ENCODE results near the gene NAP1L3.

NAP1L3 gene

DNA sequence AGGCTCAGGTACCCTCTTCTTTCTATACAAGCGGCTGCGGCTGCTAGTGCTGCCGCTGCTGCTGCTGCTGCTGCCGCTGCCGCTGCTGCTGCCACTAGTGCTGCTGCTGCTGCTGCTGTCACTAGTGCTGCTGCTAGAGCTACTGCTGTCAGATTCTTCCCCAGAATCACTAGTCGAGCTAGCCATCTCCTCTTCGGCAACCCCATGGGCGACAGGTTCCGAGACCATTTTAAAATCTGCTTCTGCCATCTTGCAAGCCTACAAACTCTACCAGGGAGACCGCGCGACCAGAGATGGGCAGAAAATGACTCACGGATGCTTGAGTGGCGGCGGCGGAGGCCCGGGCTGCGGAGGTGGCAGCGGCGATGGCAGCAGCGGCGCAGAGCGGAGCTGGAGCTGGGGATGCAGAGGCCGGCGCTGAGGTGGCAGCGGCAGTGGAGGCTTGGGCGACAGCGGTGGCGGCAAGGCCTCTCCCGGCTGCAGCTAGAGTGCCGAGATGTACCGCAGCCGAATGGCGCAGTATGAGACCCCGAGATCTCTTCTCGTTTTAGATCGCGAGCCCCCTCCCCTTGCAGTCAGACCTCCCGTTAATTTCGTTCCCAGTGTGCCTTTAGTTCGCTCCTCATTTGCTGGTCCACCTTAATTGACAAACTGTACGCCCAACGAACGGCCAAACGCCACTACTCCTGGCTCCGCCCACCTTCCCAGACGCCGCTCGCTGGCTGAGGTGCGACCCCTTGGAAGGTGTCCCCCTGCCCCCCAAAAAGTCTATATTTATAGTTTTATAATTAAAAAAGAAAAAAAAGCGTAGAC lies at the start of gene NAP1L3:
TSS of gene NAP1L3 (minus strand) at position 523 of the 813 bp plus-strand sequence. CDS start at position 249, 274 bp downstream.
- H3K4me1 ChIP-seq (ENCODE audit: insufficient read depth, poor library complexity, severe bottlenecking): no peaks in the 10 kb centered on the region
- H3K27me3 ChIP-seq (ENCODE audit: insufficient read depth, poor library complexity, severe bottlenecking): peaks cover 5% of the 10 kb centered on the region
- TF ChIP-seq, protein P1, sequence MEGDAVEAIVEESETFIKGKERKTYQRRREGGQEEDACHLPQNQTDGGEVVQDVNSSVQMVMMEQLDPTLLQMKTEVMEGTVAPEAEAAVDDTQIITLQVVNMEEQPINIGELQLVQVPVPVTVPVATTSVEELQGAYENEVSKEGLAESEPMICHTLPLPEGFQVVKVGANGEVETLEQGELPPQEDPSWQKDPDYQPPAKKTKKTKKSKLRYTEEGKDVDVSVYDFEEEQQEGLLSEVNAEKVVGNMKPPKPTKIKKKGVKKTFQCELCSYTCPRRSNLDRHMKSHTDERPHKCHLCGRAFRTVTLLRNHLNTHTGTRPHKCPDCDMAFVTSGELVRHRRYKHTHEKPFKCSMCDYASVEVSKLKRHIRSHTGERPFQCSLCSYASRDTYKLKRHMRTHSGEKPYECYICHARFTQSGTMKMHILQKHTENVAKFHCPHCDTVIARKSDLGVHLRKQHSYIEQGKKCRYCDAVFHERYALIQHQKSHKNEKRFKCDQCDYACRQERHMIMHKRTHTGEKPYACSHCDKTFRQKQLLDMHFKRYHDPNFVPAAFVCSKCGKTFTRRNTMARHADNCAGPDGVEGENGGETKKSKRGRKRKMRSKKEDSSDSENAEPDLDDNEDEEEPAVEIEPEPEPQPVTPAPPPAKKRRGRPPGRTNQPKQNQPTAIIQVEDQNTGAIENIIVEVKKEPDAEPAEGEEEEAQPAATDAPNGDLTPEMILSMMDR (IDR thresholded peaks at IDR 0.05; ENCODE audit: poor library complexity, severe bottlenecking): no peak
- DNase-seq (ENCODE audit: low spot score) (no peak), ATAC-seq (ENCODE audit: low read depth) (peak; percentile 61)
- H3K9me3 ChIP-seq (ENCODE audit: severe bottlenecking): no peaks in the 10 kb centered on the region
- peak within 1 kb of the TSS; percentile 25 for H3K4me3 ChIP-seq (ENCODE audit: severe bottlenecking)
- H3K36me3 ChIP-seq (ENCODE audit: low read depth): no peaks in the 10 kb centered on the region
- no peak within 1 kb of the TSS for H3K27ac ChIP-seq (ENCODE audit: poor library complexity, severe bottlenecking)

- DNase-seq (ENCODE audit: low spot score) (no peak), ATAC-seq (ENCODE audit: low read depth) (no peak)
- Histone ChIP-seq H3K27ac (ENCODE audit: poor library complexity, severe bottlenecking) (no peak overlapping the region), H3K4me3 (ENCODE audit: severe bottlenecking) (no peak overlapping the region), H3K27me3 (ENCODE audit: insufficient read depth, poor library complexity, severe bottlenecking) (no peaks in the 10 kb centered on the region), H3K4me1 (ENCODE audit: insufficient read depth, poor library complexity, severe bottlenecking) (no peaks in the 10 kb centered on the region), H3K36me3 (ENCODE audit: low read depth) (no peaks in the 10 kb centered on the region), H3K9me3 (ENCODE audit: severe bottlenecking) (no peaks in the 10 kb centered on the region)
- TF ChIP-seq, protein P1 (IDR thresholded peaks at IDR 0.05; ENCODE audit: poor library complexity, severe bottlenecking): no peak
Observed at GRCh38 chrX:93711076-93711475, 37.7 kb upstream of the NAP1L3 start.

DNA sequence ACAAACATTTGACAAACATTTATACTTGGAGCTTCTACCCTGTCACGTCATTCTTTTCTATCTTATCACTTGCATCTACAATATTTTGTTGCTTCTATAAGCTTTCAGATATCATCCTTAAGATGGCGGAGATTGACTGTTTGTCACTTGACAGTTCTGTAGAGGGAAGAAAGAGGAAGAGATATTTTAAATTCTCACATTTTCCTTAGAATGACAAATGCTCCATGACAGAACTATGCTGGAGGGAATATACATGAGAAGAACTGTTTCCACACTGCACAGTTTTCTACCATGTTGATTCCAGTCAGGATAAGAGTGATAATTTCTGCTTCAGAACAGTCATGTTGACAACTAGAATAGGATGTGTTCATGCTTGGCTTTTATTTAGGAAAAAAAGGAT lies 30.3 kb upstream of the NAP1L3 start:
- TF ChIP-seq, protein P1 (IDR thresholded peaks at IDR 0.05; ENCODE audit: poor library complexity, severe bottlenecking): no peak
- Histone ChIP-seq H3K27me3 (ENCODE audit: insufficient read depth, poor library complexity, severe bottlenecking) (no peaks in the 10 kb centered on the region), H3K27ac (ENCODE audit: poor library complexity, severe bottlenecking) (no peak overlapping the region), H3K9me3 (ENCODE audit: severe bottlenecking) (no peaks in the 10 kb centered on the region), H3K36me3 (ENCODE audit: low read depth) (no peaks in the 10 kb centered on the region), H3K4me3 (ENCODE audit: severe bottlenecking) (no peak overlapping the region), H3K4me1 (ENCODE audit: insufficient read depth, poor library complexity, severe bottlenecking) (no peaks in the 10 kb centered on the region)
- no peak for DNase-seq (ENCODE audit: low spot score)
- ATAC-seq (ENCODE audit: low read depth): no peak

GRCh38 chrX:93695981-93696380 lies 22.6 kb upstream of the NAP1L3 start:
- Histone ChIP-seq H3K36me3 (ENCODE audit: low read depth) (no peaks in the 10 kb centered on the region), H3K4me3 (ENCODE audit: severe bottlenecking) (no peak overlapping the region), H3K9me3 (ENCODE audit: severe bottlenecking) (no peaks in the 10 kb centered on the region), H3K27ac (ENCODE audit: poor library complexity, severe bottlenecking) (no peak overlapping the region), H3K27me3 (ENCODE audit: insufficient read depth, poor library complexity, severe bottlenecking) (no peaks in the 10 kb centered on the region), H3K4me1 (ENCODE audit: insufficient read depth, poor library complexity, severe bottlenecking) (no peaks in the 10 kb centered on the region)
- ATAC-seq (ENCODE audit: low read depth) (no peak), DNase-seq (ENCODE audit: low spot score) (no peak)
- TF ChIP-seq, protein P1 (IDR thresholded peaks at IDR 0.05; ENCODE audit: poor library complexity, severe bottlenecking): no peak

DNA sequence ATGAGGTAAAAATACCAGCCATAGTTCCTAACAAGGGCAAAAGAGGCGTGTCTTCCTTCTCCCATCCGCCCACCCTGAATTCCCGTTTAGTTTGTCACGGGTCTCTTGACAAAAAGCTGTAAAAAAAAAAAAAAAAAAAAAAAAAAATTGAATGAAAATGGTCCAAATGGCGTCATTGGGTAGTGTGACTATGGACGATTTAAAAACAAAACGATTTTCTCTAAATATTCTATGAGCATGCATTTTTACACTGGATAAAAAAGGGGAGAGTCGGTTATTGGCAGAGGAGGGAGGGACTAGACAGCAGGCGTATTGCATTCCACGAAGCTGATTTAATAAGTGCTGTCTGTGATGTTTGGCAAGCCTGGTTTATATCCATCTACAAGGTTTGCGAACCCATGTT lies 492 bp upstream of the NAP1L3 start, which contains the start of gene FAM133A:
TSS of gene FAM133A (plus strand) at position 338 of the 403 bp plus-strand sequence. CDS start 35,214 bp downstream, outside the sequence.
- ATAC-seq (ENCODE audit: low read depth) (peak; percentile 46; the same call in 1 of the 3 replicates), DNase-seq (ENCODE audit: low spot score) (no peak)
- no peaks in the 10 kb centered on the region for H3K9me3 ChIP-seq (ENCODE audit: severe bottlenecking)
- H3K4me3 ChIP-seq (ENCODE audit: severe bottlenecking): peak within 1 kb of the TSS; percentile 25
- peaks cover 5% of the 10 kb centered on the region for H3K27me3 ChIP-seq (ENCODE audit: insufficient read depth, poor library complexity, severe bottlenecking)
- no peak within 1 kb of the TSS for H3K27ac ChIP-seq (ENCODE audit: poor library complexity, severe bottlenecking)
- H3K4me1 ChIP-seq (ENCODE audit: insufficient read depth, poor library complexity, severe bottlenecking): no peaks in the 10 kb centered on the region
- TF ChIP-seq, protein P1 (IDR thresholded peaks at IDR 0.05; ENCODE audit: poor library complexity, severe bottlenecking): no peak
- H3K36me3 ChIP-seq (ENCODE audit: low read depth): no peaks in the 10 kb centered on the region

All from RWPE2 (cell line).